GM19455 (cell line): ENCODE results near the gene THSD7B.
"Not testable (repeated sequence)": the region's sequence is repeated elsewhere in the genome, so short reads cannot be mapped to it uniquely, and the experiment has no call there.

Experiments used
- ATAC-seq: cut with Tn5 transposase; IDR thresholded peaks from one replicate; pipeline ENCODE4 v1.9.1; 2021; ENCODE audit not compliant: unreplicated experiment

THSD7B gene

DNA sequence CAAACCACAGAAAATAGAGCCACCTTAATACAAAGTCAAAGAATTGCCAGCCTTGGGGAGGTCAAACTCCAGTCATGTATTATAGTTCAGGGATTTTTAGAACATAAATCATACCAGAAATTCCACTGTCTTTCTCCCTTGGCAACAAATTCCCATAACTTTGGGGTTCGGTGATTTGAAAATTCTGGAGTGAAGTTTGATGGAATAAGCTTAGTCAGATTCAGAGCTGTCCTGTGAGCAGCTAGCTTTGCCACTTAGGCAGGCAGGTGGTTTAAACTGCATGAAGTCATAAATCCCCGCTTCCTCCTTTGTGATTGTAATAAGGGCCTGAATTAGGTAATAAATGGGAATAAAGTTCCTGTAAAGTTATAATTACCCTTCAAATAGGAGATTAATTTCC lies 741.9 kb downstream of the THSD7B start:
- ATAC-seq: no peak

DNA sequence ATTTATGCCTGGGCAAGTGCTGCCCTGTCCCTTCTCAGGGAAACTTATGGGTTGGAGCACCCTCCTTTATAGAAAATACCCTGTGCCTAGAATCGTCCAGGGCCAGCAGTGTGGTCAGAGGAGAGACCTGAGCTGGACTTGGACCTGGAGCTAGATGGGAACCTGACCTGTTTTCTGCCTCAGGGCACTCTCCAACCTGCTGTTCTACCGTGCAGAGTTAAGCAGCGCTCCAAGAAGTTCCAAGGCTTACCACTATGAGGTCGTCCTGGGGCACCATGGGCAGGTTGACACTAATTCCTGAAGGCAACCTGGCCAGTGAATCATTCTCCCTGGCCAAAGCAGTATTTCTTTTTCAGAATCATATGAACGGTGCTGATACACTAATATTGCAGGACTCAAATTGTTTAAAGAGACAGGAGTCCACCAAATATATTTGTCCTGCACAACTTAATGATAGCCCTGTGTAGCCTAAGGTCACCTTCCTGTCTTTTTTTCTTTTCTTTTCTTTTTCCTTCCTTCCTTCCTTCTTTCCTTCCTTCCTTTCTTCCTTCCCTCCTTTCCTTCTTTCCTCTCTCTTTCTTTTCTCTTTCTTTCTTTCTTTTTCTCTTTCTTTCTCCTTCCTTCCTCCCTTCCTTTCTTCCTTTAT lies 743.5 kb downstream of the THSD7B start:
- no peak for ATAC-seq

DNA sequence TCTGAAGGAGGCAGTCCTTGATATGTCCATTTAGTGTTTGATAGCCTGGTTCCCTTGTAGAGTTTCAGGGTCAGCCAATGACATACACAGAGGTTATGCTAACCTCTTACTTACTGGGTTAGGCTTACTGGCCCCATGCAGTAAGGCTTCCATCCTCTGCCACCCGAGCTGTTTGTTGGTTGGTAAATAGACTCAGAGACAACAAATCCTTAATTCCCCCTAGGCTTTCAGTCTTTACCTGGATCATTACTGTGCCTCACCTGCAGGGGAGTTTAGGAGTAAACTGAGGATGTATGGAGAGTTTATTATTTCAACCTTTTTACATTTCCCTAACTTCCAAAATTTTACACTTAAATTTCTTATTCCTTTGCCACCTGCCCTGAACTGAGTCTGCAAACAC lies 746.2 kb downstream of the THSD7B start:
- ATAC-seq: no peak

DNA sequence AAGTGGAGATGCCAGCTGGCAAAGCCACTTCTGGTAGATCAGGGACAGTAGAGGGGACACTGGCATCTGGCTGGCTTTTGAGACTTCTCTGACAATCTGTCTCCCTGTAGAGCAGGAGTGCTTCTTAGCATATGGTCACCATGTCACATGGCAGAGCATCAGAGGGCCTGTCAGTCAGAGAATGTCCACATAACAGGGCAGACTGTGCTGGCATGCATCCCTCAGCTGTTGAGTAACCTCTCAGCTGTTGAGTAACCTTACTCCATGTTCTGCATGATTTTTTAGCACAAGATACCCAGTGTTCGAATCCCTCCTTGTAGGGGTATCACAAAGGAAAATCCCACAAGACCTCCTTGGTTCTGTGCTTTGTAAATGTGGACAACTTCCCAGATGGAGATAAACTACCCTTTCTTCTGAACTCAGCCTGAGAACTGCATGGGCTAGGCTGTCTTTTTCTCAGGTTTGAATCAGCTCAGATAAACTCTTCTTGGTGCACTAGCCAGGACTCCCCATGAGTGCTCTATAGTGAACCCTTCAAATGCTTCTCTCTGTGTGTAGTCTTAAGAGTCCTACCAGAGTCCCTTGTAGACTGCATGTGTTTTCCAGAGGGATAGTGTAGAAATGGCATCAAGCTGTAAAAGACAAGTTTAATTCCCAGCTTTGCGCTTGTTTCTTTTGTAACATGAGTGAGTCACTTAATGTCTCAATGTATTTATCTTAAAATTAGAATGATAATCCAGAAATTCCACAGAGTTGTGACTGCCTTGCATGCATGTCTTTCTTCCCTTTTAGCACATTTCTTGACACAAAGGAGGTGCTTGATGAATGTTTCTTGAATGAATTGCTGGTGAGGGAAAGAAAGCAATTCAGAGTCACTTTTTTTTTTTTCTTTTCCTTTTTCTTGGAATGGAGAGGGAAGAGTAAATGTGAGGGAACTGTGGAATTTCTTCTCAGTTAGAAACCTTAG lies 756.6 kb downstream of the THSD7B start:
- ATAC-seq: no peak

DNA sequence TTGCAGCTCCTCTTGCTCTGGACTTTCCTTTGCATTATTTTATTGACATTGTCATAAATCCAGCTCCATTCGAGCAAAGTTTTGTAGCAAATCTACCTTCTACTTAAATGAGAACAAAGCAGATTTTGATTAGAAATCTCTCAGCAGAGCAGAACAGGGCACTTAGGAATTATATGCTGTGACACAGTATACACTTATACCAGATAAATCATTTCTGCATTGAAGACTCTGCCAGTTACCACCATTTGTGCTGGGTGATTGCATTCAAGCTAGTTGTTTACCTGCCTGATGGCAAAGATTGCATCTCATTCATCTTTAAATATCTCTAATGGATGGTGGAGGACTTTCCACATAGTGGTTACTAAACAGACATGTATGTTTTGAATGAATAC lies 757.3 kb downstream of the THSD7B start:
- no peak for ATAC-seq

DNA sequence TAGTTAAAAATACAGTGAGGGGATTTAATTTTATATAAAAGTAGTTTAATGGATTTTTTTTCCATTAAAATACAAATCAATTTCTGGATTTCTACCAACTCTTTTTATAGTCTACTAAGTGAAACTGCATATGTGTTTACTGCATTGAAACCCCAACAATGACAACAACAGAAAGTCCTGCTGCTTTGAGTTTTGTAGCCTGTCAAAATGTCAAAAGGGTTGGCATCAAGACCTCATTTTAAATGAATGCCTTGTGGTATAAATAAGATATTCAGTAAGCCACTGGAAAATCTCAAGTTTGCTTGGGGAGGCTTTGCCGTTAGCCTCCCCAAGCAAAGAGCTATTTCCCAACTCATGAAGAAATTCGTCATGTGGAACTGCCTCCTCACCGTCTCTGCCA lies 758.6 kb downstream of the THSD7B start:
- no peak for ATAC-seq

DNA sequence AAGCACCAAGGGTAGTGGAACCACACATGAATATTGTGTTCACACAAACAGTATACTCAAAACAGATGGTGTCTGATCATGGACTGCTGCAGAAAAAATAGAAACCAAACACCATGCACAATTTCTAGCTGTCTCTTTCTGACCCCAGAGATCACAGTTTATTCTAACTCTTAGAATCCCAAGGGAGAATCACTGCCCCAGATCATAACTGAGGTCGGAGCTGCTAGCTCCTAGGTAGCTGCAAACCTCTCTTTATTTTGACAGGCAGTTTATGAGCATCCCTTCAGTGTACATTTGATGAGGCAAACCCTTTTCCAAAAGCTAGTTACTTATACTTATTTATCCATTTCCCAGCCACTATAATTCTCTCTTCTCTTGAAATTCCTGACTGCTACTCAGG lies 759.8 kb downstream of the THSD7B start:
- no peak for ATAC-seq

DNA sequence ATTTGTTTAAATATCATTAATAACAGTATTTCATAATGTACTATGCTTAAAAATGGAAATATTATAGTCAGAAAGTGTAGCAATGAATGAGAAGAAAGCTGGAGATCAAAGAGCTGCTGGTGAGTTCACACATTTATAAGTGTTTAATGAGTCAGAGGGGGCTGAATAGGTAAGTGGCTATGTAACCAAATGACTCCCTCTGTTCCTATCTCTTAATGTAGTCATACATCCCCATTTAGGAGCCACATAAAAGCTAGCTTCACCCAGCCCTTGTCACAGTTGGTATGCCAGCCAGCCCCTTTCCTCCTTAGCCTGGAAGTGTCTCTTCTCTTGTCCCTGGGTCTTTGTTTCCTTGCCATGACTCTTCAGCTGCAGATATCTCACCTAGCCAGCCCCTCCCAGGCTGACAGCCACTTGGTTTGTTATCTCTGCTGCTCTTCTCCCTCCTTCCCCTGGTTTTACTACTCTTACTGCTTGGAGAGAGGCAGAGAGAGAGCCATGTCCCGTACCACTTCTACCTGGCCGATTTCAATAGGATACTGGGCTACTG lies 760.4 kb downstream of the THSD7B start:
- ATAC-seq: no peak

DNA sequence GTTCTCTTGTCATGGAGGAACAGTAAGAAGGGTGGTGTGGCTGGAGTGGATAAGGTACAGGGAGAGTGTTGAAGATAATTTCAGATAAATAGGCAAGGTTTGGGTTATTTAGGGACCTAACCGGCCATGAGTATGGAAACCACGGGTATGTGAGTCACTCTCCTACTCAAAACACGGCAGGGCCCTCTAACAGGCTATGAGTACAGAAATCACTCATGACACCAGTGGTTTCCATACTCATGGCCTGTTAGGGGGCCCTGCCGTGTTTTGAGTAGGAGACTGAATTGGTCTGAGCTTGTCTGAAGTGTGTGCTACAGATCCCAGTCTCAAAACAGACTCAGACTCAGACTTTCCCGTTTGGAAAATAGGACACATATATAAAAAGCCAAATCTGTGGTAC lies 770.6 kb downstream of the THSD7B start:
- no peak for ATAC-seq

DNA sequence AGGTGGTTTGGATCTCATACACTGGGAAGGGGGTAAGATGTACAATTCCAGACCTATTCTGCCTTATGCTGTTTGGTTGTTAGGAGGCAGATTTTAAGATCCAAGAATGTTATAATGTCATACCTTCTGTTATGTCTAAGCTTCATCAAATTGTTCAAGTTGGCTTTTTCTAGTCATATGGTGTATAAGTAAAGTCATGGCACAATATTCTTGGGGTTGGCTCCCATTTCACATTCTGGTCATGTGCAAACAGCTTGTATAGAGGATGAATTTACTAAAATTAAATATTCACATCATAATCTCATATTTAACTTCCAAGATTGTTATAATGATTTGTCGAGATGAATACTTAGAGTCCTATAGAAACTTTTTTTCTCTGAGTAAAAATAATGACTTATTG lies 774.0 kb downstream of the THSD7B start:
- no peak for ATAC-seq

DNA sequence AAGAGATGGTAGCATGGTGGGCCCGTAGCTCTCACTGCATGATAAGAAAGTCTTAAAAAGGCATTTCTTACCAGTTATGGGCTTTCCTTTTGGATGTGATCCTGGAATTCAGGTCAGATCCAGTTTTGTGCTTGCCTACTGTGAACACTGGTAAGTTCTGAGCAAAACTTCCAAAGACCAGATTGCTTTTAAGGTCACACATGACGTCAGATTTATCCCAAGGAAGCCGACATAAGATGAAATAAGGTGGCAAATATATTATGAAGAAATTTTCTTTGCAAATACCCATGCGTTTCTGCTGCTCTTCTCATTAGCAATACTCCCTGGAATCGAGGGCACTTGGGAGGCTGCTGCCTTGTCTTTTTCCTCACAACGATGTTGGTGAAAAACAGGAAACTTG lies 782.5 kb downstream of the THSD7B start:
- no peak for ATAC-seq

DNA sequence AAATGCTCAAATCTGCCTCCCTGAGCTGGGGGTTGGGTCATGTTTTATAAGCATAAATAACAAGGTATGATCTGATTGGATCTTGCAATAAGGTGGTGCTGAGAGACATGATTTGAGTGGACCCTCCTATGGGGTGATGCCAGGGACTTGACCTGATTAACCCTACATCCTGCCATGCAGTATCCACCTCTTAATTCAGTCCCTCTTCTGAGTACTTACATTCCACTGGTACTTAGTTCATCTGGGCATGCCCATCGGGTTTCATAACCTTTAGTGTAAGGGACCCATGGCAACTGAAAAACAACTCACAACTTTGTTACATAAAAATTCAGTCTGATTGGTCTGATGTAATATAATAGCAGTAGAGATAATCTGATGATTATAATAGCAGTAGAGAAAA lies 801.0 kb downstream of the THSD7B start:
- ATAC-seq: no peak

DNA sequence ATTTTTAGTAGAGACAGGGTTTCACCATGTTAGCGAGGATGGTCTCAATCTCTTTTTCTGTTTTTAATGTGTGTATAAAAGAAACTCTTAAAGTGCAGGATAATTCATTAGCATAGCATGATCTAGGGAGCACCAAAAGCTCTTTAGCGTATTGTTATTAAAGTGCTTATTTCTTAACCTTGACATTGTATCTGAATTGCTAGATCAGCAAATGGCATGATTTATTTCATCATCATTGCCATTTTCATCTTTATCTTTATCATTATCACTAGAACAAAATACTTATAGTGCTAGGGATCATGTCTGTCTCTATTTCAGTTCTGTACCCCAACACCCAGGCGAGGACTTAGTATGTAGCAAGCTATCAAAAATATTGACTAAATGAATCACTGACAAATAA lies 805.1 kb downstream of the THSD7B start:
- ATAC-seq: no peak

DNA sequence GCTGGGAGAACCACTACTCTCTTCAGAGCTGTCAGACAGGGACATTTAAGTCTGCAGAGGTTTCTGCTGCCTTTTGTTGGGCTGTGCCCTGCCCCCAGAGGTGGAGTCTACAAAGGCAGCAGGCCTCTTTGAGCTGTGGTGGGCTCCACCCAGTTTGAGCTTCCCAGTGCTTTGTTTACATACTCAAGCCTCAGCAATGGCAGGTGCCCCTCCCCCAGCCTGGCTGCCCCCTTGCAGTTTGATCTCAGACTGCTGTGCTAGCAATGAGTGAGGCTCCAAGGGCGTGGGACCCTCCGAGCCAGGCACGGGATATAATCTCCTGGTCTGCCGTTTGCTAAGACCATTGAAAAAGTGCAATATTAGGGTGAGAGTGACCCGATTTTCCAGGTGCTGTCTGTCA lies 822.5 kb downstream of the THSD7B start:
- ATAC-seq: not testable (repeated sequence)

DNA sequence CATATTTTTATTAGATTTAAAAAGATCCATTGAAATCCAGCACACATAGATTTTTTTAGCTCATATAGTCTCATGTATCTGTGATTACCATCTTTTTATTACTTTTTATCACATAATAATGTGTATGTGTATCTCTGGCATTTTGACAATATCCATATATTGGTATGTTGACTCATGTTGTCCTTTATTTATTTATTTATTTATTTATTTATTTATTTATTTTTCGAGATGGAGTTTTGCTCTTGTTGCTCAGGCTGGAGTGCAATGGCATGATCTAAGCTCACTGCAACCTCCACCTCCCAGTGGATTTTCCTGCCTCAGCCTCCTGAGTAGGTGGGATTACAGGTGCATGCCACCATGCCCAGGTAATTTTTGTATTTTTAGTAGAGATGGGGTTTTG lies 823.2 kb downstream of the THSD7B start:
- ATAC-seq: not testable (repeated sequence)

DNA sequence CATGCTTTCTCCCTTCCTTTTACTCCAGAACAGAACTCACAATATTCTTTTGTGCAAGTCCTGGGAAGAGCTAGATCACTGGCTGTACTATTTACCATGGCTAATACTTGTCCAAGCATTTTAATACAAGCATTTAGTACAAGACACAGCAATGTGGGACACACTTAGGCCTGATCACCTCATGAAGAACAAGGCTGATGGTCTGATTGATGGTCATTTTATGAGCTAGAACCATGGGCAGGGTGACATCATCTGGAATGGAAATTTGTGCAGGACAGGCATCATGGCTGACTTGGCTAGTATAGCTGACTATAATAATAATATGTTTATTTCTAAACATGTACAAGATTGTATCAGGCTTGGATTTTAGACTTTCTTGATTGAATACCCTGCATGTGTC lies 824.8 kb downstream of the THSD7B start:
- no peak for ATAC-seq

DNA sequence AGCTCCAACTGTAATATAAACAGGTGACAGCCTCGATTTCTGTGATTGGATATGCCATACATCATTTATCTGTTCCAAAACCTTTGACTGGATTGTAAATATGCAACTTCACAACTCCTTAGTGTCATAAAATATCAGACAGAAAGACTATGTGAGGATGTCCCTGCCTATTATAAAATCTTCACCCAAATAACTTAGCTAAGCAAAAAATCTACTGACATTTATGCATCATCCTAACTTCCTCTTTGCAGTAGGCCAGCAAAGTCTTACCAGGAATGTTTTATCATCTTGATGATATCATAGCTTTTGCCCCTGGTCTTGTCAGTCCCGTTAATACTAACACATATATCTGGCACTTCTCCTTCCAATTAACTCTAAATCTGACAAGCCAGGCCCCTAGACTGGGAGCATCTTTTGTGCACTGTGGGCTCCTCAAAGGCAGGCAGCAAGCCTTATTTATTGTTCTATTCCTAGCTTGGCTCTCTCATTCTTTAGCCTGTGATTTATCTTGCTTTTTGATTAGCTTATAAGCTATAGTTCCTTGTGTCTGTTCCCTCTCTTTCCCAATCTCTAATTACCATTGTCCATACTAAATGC lies 842.5 kb downstream of the THSD7B start:
- ATAC-seq: no peak

DNA sequence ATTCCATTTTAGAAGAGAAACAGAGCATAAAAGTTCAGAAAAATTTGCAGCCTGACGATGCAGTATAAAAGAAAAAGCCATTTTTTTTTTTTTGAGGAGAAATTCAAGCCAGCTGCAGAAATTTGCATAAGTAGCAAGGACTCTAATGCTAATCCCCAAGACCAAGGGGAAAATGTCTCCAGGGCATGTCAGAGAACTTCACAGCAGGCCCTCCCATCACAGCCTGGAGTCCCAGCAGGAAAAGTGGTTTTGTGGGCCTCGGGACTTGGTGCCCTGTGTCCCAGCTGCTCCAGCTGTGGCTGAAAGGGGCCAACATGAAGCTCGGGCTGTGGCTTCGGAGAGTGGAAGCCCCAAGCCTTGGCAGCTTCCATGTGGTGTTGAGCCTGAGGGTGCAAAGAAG lies 873.6 kb downstream of the THSD7B start:
- ATAC-seq: no peak

DNA sequence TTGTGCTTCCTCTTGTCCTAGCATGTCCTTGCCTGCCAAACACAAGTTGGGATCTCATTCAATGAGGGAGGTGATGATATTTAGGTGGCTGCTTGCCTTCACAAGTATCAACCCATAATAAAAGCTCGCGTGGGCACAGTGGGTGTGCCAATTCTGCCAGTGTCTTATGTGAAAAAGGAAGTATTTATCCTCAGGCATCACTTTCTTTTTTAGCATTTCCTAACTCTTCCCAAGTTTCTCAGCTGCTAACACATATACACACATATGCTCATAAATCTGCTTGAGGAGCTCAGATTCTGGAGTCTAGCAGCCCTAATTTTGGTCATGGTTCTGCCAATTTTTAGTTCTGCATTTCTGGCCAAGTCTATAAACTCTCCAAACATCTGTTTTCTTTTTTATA lies 879.4 kb downstream of the THSD7B start:
- ATAC-seq: no peak

DNA sequence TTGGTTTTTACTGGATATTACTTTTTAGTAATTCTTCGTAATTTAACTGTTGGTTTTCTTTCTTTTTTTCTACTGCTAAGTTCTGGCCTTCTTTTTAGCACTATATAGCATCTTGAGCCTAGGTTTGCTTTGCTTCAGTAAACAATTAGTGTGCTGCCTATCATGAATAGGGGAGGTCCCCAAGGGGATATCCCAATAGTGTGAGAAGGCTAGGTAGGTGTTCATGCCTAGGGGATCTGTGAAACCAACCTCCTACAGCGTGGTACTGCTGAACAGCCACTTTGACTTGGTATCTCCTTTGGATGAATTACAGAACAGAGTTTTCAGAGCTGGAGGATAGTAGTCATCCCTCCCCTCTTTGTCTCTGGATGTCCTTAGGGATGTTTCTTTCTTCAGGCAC lies 888.7 kb downstream of the THSD7B start:
- ATAC-seq: no peak

DNA sequence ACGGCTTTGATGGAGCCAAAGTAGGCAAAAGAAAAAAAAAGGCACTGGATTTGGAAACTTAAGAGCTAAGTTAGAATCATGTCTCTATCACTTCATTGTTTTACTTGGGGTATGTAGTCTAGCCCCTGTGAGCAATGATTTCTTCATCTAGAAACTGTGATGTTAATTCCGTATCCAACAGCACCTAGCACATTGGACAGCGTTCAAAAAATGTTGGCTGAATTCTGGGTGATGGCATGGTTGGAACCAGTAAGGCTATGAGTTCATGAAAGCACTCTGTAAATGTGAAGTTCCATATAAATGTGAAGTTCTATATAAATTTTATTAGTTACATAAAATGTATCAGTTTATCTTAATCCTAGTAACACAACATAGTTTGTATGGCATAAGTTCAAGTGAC lies 890.5 kb downstream of the THSD7B start:
- ATAC-seq: no peak

DNA sequence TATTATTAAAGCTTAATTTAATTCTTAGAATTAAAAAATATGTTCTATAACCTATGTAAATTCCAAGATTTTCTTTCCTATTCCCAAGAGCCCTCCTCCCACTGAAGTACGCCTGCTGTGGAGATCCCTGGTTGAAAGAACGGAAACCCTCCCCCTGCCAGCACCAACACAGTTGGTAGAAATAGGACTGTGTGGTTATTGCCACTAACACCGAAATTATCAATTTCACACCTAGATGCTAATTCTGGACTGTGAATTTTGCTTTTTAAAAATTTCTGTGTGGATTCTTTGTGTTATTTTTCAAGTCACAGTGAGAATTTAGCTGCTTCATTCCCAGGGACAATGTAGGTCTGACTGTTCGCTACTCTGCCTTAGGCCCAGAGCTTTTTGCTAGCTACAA lies 893.1 kb downstream of the THSD7B start:
- no peak for ATAC-seq
